ENCODE results near the gene HGD. TPM values are rescaled to one million over a fixed set of nuclear protein-coding genes. Genes with fewer than 3 reads are reported as not detected.

The HGD gene
- total and polyA plus RNA-seq, 2 of the 13 experiments (the other 11 are each of a cell fraction or from before 2014, with no cell fraction given): 265 to 398 TPM

GRCh38 chr3:120641696-120642246 is 40.3 kb downstream of the HGD start:
- Histone ChIP-seq H3K27me3 (ENCODE audit: control insufficient read depth in 1 of 2, insufficient read depth in 2 of 2, low read length in 2 of 2) (no peaks in the 10 kb centered on the region), H3K4me2 (ENCODE audit: low read depth, low read length) (no peak overlapping the region), H3K27ac (ENCODE audit: extremely low read length, insufficient read depth, low read length) (no peak overlapping the region), H3K36me3 (replicated peaks in 1 of 2; ENCODE audit: control insufficient read depth in 1 of 2, insufficient read depth in 2 of 2, low read length in 2 of 2) (peaks cover 45 to 83% of the 10 kb centered on the region in 2 experiments), H3K4me3 (replicated peaks in 1 of 3; ENCODE audit: insufficient read depth in 1 of 3, low read depth in 2 of 3, low read length in 3 of 3) (no peak overlapping the region), H3K4me1 (ENCODE audit: insufficient read depth, low read length) (no peaks in the 10 kb centered on the region), H3K9me3 (ENCODE audit: low read length) (no peaks in the 10 kb centered on the region), H2AFZ (ENCODE audit: low read length) (no peak overlapping the region), H3K79me2 (ENCODE audit: insufficient read depth, low read length) (no peaks in the 10 kb centered on the region), H3K9ac (ENCODE audit: insufficient read depth, low read depth, low read length) (no peak overlapping the region), H4K20me1 (ENCODE audit: insufficient read depth, low read length) (no peaks in the 10 kb centered on the region)
- TF ChIP-seq ZFP62 (CRISPR knock-in tag; IDR thresholded peaks at IDR 0.05) (no peak), RBM22 (optimal IDR thresholded peaks at IDR 0.05; ENCODE audit: low read length) (peak; percentile 81), PAF1 (CRISPR knock-in tag; IDR thresholded peaks at IDR 0.05) (0 out of 2 replicates have a peak, but pooled peaks have one; percentile 23), POLR2AphosphoS5 (IDR thresholded peaks at IDR 0.05; ENCODE audit: low read depth, low read length) (0 out of 2 replicates have a peak, but pooled peaks have one; percentile 24)
- POLR2A ChIA-PET: interaction anchor here (1.0 kb wide), 1 partner anchor 45 kb away, joined by 4 read pairs; the partner anchor contains the start of gene NDUFB4
- no peak for DNase-seq (ENCODE audit: low spot score)
- no peak for FAIRE-seq
- no peak for ATAC-seq
- BruUV-seq (replicated peaks): no TSS peak
- WGBS (ENCODE audit: low lambda C conversion rate): 97% methylated on average over 2 of the region's 2 CpGs
- CTCF ChIA-PET (ENCODE audit: low intra/inter-chr PET ratio, low total read pairs): no interaction called here
- intact Hi-C loops (cut with micrococcal nuclease; ENCODE audit: unreplicated experiment) (no loop called here), in situ Hi-C loops (cut with HindIII; ENCODE audit: extremely low pct_ligation_motif_present, low pct_unique_long_range_greater_than_20kb) (no loop called here)

- WGBS (ENCODE audit: low lambda C conversion rate): 100% methylated on average over 1 of the region's 1 CpG
- Histone ChIP-seq H3K9me3 (ENCODE audit: low read length) (no peaks in the 10 kb centered on the region), H3K27ac (ENCODE audit: extremely low read length, insufficient read depth, low read length) (no peak overlapping the region), H2AFZ (ENCODE audit: low read length) (no peak overlapping the region), H3K4me2 (ENCODE audit: low read depth, low read length) (no peak overlapping the region), H3K79me2 (ENCODE audit: insufficient read depth, low read length) (no peaks in the 10 kb centered on the region), H4K20me1 (ENCODE audit: insufficient read depth, low read length) (no peaks in the 10 kb centered on the region), H3K4me3 (replicated peaks in 1 of 3; ENCODE audit: insufficient read depth in 1 of 3, low read depth in 2 of 3, low read length in 3 of 3) (no peak overlapping the region), H3K27me3 (ENCODE audit: control insufficient read depth in 1 of 2, insufficient read depth in 2 of 2, low read length in 2 of 2) (no peaks in the 10 kb centered on the region), H3K36me3 (replicated peaks in 1 of 2; ENCODE audit: control insufficient read depth in 1 of 2, insufficient read depth in 2 of 2, low read length in 2 of 2) (peaks cover 34 to 73% of the 10 kb centered on the region in 2 experiments), H3K4me1 (ENCODE audit: insufficient read depth, low read length) (no peaks in the 10 kb centered on the region), H3K9ac (ENCODE audit: insufficient read depth, low read depth, low read length) (no peak overlapping the region)
- TF ChIP-seq ZBTB7A (CRISPR knock-in tag; IDR thresholded peaks at IDR 0.05) (no peak), PCBP2 (optimal IDR thresholded peaks at IDR 0.05; ENCODE audit: low read depth, low read length, poor library complexity, severe bottlenecking) (peak; percentile 33), HNRNPK (IDR thresholded peaks at IDR 0.05; ENCODE audit: low read depth, low read length, poor library complexity, severe bottlenecking) (peak; percentile 14)
- DNase-seq (ENCODE audit: low spot score) (no peak), ATAC-seq (no peak), FAIRE-seq (no peak)
- intact Hi-C loops (cut with micrococcal nuclease; ENCODE audit: unreplicated experiment): no loop called here
- no TSS peak for BruUV-seq (replicated peaks)
- ChIA-PET POLR2A (no interaction called here), CTCF (ENCODE audit: low intra/inter-chr PET ratio, low total read pairs) (no interaction called here)
- in situ Hi-C loops (cut with HindIII; ENCODE audit: extremely low pct_ligation_motif_present, low pct_unique_long_range_greater_than_20kb): no loop called here
Measured at GRCh38 chr3:120640231-120640630, 41.8 kb downstream of the HGD start.

Data from HepG2 (cell line).